Stimulated activated naive CD8-positive, alpha-beta T cell treated with anti-CD3 and anti-CD28 coated beads, Interleukin-15, Interleukin-2, amounts not matched to agents 100 ng/mL and 50 ng/mL, for 24 hours (primary cell): ENCODE data around the gene SLC66A1.
"Not testable (repeated sequence)": the region's sequence is repeated elsewhere in the genome, so short reads cannot be mapped to it uniquely, and the experiment has no call there.

Experiments
- H3K27ac Mint-ChIP-seq: one replicate; pipeline ENCODE4 v1.8.0; 2021; ENCODE audit warnings: mild to moderate bottlenecking, mixed read lengths
- H3K27me3 Mint-ChIP-seq: one replicate; pipeline ENCODE4 v1.8.0; 2021; ENCODE audit warnings: mixed read lengths
- H3K36me3 Mint-ChIP-seq: one replicate; pipeline ENCODE4 v1.8.0; 2021; ENCODE audit warnings: low read depth, mixed read lengths
- H3K4me1 Mint-ChIP-seq: one replicate; pipeline ENCODE4 v1.8.0; 2021; ENCODE audit warnings: low read depth, mixed read lengths
- H3K4me3 Mint-ChIP-seq: one replicate; pipeline ENCODE4 v1.8.0; 2021; ENCODE audit warnings: mild to moderate bottlenecking, mixed read lengths
- H3K9me3 Mint-ChIP-seq: one replicate; pipeline ENCODE4 v1.8.0; 2021; ENCODE audit warnings: mixed read lengths

Gene SLC66A1, protein sequence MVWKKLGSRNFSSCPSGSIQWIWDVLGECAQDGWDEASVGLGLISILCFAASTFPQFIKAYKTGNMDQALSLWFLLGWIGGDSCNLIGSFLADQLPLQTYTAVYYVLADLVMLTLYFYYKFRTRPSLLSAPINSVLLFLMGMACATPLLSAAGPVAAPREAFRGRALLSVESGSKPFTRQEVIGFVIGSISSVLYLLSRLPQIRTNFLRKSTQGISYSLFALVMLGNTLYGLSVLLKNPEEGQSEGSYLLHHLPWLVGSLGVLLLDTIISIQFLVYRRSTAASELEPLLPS

DNA sequence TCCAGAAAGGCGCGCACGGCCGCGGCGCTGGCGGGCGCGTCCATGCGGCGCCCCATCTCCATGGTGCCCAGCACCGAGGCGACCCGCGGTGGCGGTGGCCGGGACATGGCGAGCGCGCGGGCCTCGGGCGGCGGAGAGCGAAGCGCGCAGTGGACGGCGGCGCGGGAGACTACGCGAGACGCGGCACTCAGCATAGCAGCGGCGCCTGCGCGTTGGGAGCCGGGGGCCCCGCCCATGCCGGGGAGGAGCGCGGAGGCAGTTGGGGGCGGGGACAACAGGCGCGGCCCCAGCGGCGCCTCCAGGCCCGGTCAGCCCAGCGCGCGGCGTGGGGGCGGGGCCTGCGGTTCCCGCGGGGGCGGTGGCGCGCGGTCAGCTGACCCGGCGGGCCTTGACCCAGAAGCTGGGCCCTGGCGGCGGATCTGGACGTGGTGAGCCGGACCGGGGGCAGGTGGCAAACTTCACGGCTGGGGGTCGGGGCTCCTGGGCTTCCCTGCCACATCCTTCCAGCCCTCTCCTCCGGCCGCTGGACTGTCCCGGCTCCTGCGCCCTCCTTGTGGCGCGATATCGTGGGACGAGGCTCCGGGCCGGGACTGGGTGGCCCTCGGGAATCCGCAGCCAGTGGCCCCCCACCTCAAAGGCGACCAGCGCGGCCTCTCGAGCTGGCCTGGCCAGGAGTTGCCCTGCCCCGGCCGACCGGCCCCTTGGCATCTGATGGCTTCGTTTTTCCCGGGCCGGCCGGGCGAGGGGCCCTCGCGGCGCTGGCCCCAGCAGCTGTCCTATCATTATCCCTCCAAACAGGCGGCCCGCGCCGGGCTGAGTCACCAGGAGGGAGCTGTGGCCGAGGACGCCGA, at the start of gene SLC66A1, which contains the start of gene AKR7A2:
TSS of gene SLC66A1 (plus strand) at position 396 of the 851 bp plus-strand sequence. CDS start 5,352 bp downstream, outside the sequence.
TSS of gene AKR7A2 (minus strand) at position 214 of the 851 bp plus-strand sequence. CDS start at position 194, 20 bp downstream.
- H3K4me3 Mint-ChIP-seq: peak within 1 kb of the TSS; percentile 83
- H3K36me3 Mint-ChIP-seq: peaks cover 6% of the 10 kb centered on the region
- H3K4me1 Mint-ChIP-seq: peaks cover 51% of the 10 kb centered on the region
- H3K27me3 Mint-ChIP-seq: no peaks in the 10 kb centered on the region
- no peaks in the 10 kb centered on the region for H3K9me3 Mint-ChIP-seq
- peak within 1 kb of the TSS; percentile 69 for H3K27ac Mint-ChIP-seq

DNA sequence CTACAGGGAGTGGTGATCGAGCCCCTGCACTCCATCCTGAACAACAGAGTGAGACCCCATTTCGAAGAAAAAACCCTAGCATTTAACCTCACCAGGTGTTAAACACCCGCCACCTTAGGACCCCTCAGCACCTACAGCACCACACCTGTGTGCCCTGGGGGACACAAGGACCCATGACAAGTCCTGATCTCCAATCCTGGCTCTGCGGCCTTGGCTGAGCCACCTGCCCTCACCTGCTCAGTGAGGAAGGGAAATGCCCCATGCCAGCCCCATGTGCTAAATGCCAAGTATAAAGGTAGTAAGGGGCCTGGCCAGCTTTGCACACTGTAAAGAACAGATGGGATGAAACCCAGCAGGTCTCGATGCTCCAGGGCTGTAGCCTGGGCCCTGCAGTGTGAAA, 49.4 kb upstream of the SLC66A1 start:
- H3K4me3 Mint-ChIP-seq: no peak overlapping the region
- H3K36me3 Mint-ChIP-seq: peaks cover 31% of the 10 kb centered on the region
- H3K4me1 Mint-ChIP-seq: peaks cover 4% of the 10 kb centered on the region
- no peak overlapping the region for H3K27ac Mint-ChIP-seq
- H3K9me3 Mint-ChIP-seq: no peaks in the 10 kb centered on the region
- no peaks in the 10 kb centered on the region for H3K27me3 Mint-ChIP-seq

DNA sequence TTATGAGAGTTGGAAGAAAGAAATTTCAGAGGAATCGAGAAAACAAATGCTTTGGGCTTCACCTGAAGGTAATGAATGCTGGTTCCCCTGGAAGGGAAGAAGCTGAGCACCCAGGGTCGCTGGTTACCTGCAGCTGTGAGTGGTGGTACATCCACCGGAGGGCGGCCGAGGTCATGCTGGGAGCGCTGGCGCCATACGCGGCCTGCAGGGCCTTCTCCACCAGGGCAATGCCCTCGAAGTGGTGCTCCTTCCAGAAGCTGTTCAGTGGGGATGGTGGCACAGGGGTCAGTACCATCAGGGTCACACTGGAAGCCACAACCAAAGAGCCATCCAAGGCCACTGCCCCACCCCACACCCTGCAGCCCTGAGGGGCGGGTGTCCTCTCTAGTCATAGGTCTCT, 43.7 kb upstream of the SLC66A1 start:
- Mint-ChIP-seq H3K9me3 (no peaks in the 10 kb centered on the region), H3K27me3 (peaks cover 6% of the 10 kb centered on the region), H3K4me3 (no peak overlapping the region)

DNA sequence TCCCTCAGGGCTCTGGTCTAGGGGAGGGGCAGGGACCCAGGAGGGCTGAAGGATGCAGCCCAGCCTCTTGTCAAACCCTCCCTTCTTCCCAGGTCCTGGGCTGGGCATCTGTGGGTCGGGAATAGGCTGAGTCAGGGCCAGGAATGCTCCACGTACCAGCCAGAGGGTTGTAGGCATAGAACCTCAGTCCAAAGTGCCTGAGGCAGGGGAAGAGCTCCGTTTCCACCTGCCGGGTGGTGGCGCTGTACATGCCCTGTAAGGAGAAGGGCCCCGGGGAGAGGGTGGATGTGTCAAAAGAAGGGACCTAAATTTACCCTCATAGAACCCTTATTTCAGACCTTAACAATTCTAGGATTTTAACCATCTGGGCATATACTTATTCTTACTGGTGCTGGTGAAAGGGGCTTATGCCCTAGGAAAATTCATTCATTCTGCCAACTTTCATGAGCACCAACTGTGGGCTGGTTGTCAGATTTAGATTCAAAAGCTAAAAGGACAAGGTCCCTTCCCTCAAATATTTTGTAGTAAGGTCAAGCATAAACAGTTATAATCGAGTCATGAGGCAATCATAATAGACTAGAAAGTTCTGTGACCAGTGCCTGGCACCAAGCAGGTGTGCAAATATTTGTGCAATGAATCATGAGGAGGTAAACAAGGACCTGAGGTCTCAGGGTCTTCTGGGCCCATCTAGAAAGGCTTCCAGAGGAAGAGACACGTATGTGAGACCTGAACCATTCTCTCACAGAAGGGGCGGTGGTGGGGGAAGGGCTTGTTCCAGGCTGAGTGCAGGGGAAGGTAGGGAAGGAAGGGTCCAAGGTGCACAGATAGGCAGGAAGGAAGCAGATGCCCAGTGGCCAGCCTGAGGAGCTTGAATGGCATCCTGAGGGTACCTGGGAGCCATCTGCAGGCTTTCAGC, 42.4 kb upstream of the SLC66A1 start:
- not testable (repeated sequence) for H3K4me1 Mint-ChIP-seq, H3K36me3 Mint-ChIP-seq, H3K4me3 Mint-ChIP-seq, H3K27ac Mint-ChIP-seq, H3K9me3 Mint-ChIP-seq
- H3K27me3 Mint-ChIP-seq: peaks cover 11% of the 10 kb centered on the region

More for the DNA sequence above, 43.7 kb upstream of the SLC66A1 start:
- H3K4me1 Mint-ChIP-seq: no peaks in the 10 kb centered on the region
- peaks cover 4% of the 10 kb centered on the region for H3K36me3 Mint-ChIP-seq
- H3K27ac Mint-ChIP-seq: no peak overlapping the region

DNA sequence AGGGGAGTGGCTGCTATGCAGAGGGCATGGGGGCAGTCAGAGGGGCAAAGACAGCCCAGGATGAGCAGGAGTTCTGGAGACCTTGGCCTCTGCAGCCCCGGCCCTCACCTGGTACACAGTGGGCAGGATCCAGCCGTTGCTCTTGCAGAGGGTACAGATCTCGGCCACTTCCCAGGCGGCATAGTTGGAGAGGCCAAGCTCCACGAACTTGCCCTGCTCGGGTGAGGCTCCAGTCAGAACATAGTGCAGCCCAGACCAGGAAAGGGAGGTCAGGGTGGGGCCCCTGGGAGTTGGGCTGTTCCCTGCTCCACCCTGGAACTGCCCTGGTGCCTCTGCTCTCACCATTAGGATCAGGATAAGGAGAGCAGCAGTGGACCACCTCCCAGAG, 41.8 kb upstream of the SLC66A1 start:
- H3K27ac Mint-ChIP-seq, H3K9me3 Mint-ChIP-seq, H3K4me3 Mint-ChIP-seq, H3K4me1 Mint-ChIP-seq, H3K36me3 Mint-ChIP-seq: not testable (repeated sequence)
- H3K27me3 Mint-ChIP-seq: peaks cover 13% of the 10 kb centered on the region

DNA sequence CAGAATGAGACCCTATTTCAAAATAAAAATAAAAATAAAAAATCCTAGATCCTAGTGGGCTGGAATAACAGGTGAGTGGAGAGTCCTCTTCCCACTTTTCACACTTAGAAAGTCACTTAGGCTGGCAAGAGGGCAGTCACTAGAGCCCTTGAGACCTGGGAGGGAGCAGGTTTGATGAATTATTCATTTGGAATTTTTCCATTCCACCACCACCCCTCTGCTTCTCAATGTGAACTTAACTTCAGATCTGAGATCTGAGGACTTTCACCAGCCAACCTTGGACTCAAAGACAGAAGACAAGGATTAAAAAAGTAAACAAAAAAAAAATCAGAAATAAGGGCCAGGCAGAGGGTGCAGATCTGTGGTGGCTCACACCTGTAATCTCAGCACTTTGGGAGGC, 40.1 kb upstream of the SLC66A1 start:
- Mint-ChIP-seq H3K9me3 (peaks cover 6% of the 10 kb centered on the region), H3K36me3 (peaks cover 4% of the 10 kb centered on the region), H3K27me3 (peaks cover 16% of the 10 kb centered on the region), H3K4me3 (no peak overlapping the region), H3K4me1 (no peaks in the 10 kb centered on the region), H3K27ac (no peak overlapping the region)

DNA sequence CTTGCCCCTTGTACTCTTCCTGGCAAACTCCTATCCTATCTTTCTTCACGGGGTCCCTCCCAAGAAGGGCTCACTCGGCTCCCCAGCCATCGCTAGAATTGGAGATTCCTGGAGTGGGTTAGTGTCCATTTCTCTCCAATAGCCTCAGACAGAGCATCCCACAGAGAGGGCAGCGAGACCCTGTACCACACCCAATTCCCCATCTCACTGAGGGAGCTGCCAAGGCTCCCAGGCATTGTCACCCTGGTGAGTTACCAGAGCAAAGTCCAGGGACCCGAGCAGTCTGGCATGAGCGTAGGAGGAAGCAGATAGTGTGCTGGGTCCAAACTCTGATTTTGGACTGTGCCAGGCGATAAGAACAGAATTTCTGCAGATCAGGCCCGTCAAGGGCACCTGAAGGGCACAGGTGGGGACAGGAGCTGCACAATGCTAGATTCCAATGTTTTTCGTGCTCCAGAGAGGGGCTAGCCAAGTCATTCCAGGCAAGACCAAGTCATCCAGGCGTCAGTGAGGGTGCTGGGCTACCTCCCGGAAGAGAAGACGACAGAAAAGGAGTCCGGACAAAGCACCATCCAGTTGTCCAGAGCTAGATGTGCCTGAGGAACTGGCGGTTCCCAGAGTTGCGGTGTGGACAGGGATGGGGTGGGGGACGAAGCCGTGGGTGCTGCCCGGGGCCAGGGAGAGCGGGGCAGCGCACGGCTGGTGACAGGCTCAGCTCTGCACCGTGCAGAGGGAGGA, 38.9 kb upstream of the SLC66A1 start:
- peaks cover 16% of the 10 kb centered on the region for H3K27me3 Mint-ChIP-seq
- peaks cover 6% of the 10 kb centered on the region for H3K9me3 Mint-ChIP-seq
- H3K4me1 Mint-ChIP-seq: no peaks in the 10 kb centered on the region
- H3K27ac Mint-ChIP-seq: no peak overlapping the region
- peaks cover 4% of the 10 kb centered on the region for H3K36me3 Mint-ChIP-seq
- H3K4me3 Mint-ChIP-seq: no peak overlapping the region

DNA sequence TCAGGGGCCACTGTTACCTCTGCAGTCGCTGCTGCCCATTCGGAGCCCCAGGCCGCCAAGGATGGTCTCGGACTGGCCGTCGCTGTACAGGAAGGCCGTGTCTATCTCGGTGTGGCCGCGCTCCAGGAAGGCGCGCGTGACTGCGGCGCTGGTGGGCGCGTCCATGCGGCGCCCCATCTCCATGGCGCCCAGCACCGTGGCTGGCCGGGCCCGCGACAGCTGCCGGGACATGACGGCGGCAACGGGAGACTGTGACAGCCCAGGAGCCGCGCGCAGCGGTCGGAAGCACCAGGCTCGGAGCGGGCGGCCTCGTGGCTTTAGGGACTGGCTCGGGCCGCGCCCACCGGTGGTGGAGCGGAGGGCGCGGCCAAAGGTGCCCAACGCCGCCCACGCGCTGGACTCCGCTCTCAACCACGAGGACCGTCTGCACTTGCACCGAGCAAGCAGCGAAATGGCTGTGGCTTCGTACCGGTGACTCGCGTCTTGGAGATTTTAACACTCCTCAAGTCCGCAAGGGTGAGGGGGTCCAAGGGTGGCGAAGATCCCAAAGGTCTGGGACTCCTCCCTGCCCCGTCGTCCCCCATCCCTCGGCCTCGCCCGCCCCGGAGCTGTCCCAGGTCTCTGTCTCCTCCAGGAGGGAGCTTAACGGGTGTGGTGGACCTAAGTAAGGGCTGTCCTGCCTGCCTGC, 38.1 kb upstream of the SLC66A1 start:
- H3K36me3 Mint-ChIP-seq, H3K9me3 Mint-ChIP-seq, H3K4me3 Mint-ChIP-seq, H3K4me1 Mint-ChIP-seq, H3K27ac Mint-ChIP-seq: not testable (repeated sequence)
- peaks cover 16% of the 10 kb centered on the region for H3K27me3 Mint-ChIP-seq

DNA sequence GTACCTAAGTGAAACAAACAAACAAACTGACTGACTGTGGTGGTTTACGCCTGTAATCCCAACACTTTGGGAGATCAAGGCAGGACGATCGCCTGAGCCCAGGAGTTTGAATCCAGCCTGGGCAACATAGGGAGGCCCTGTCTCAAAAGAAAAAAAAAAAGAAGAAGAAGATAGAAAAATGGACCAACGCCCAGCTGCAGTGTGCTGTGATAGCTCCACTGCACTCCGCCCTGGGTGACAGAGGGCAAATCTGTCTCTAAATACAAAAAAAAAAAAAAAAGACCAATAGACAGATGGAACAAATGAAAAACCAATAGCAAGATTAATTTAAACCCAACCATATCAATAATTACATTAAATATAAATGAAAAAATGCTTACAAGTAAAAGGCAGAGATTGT, 37.5 kb upstream of the SLC66A1 start:
- no peak overlapping the region for H3K4me3 Mint-ChIP-seq
- no peak overlapping the region for H3K27ac Mint-ChIP-seq
- peaks cover 4% of the 10 kb centered on the region for H3K36me3 Mint-ChIP-seq
- H3K9me3 Mint-ChIP-seq: peaks cover 6% of the 10 kb centered on the region
- H3K4me1 Mint-ChIP-seq: no peaks in the 10 kb centered on the region
- peaks cover 16% of the 10 kb centered on the region for H3K27me3 Mint-ChIP-seq

DNA sequence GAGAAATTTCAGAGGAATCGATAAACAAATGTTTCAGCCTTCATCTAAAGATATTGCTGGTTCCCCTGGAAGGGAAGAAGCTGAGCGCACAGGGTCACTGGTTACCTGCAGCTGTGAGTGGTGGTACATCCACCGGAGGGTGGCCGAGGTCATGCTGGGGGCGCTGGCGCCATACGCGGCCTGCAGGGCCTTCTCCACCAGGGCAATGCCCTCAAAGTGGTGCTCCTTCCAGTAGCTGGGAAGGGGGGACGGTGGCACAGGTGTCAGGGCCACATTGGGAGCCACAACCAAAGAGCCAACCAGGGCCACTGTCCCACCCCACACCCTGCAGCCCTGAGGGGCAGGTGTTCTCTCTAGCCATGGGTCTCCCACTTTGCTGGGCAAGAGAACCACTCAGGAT, 28.2 kb upstream of the SLC66A1 start:
- H3K9me3 Mint-ChIP-seq: no peaks in the 10 kb centered on the region
- H3K4me1 Mint-ChIP-seq: peaks cover 4% of the 10 kb centered on the region
- H3K27me3 Mint-ChIP-seq: peaks cover 7% of the 10 kb centered on the region
- H3K27ac Mint-ChIP-seq: no peak overlapping the region
- no peak overlapping the region for H3K4me3 Mint-ChIP-seq
- no peaks in the 10 kb centered on the region for H3K36me3 Mint-ChIP-seq

DNA sequence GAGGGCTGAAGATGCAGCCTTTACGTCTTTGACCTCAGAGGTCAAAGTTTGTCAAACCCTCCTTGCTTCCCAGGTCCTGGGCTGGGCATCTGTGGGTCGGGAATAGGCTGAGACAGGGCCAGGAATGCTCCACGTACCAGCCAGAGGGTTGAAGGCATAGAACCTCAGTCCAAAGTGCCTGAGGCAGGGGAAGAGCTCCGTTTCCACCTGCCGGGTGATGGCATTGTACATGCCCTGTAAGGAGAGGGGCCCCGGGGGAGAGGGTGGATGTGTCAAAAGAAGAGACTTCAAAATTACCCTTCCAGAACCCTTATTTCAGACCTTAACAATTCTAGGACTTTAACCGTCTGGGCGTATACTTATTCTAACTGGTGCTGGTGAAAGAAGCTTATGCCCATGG, 27.2 kb upstream of the SLC66A1 start:
- peaks cover 17% of the 10 kb centered on the region for H3K27me3 Mint-ChIP-seq
- H3K4me3 Mint-ChIP-seq: no peak overlapping the region
- no peaks in the 10 kb centered on the region for H3K36me3 Mint-ChIP-seq
- H3K27ac Mint-ChIP-seq: no peak overlapping the region
- no peaks in the 10 kb centered on the region for H3K9me3 Mint-ChIP-seq
- peaks cover 8% of the 10 kb centered on the region for H3K4me1 Mint-ChIP-seq

DNA sequence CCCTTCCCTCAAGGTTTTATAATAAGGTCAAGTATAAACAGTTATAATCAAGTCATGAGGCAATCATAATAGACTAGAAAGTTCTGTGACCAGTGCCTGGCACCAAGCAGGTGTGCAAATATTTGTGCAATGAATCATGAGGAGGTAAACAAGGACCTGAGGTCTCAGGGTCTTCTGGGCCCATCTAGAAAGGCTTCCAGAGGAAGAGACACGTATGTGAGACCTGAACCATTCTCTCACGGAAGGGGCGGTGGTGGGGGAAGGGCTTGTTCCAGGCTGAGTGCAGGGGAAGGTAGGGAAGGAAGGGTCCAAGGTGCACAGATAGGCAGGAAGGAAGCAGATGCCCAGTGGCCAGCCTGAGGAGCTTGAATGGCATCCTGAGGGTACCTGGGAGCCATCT, 26.8 kb upstream of the SLC66A1 start:
- not testable (repeated sequence) for H3K36me3 Mint-ChIP-seq, H3K9me3 Mint-ChIP-seq, H3K27ac Mint-ChIP-seq

DNA sequence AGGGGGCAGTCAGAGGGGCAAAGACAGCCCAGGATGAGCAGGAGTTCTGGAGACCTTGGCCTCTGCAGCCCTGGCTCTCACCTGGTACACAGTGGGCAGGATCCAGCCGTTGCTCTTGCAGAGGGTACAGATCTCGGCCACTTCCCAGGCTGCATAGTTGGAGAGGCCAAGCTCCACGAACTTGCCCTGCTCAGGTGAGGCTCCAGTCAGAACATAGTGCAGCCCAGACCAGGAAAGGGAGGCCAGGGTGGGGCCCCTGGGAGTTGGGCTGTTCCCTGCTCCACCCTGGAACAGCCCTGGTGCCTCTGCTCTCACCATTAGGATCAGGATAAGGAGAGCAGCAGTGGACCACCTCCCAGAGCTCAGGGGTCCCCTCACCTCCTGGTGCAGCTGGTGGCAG, 26.3 kb upstream of the SLC66A1 start:
- not testable (repeated sequence) for H3K4me3 Mint-ChIP-seq, H3K4me1 Mint-ChIP-seq, H3K36me3 Mint-ChIP-seq, H3K27ac Mint-ChIP-seq, H3K9me3 Mint-ChIP-seq
- peaks cover 19% of the 10 kb centered on the region for H3K27me3 Mint-ChIP-seq

More for the DNA sequence above, 26.8 kb upstream of the SLC66A1 start:
- peaks cover 19% of the 10 kb centered on the region for H3K27me3 Mint-ChIP-seq
- H3K4me1 Mint-ChIP-seq, H3K4me3 Mint-ChIP-seq: not testable (repeated sequence)
